ENCODE data around the gene FSTL1. TPM values are rescaled to one million over a fixed set of nuclear protein-coding genes. Genes with fewer than 3 reads are reported as not detected.

Gene FSTL1, protein sequence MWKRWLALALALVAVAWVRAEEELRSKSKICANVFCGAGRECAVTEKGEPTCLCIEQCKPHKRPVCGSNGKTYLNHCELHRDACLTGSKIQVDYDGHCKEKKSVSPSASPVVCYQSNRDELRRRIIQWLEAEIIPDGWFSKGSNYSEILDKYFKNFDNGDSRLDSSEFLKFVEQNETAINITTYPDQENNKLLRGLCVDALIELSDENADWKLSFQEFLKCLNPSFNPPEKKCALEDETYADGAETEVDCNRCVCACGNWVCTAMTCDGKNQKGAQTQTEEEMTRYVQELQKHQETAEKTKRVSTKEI
- total RNA-seq, result 162 and 170 TPM in 2 replicates

GRCh38 chr3:120450600-120451271 is at the start of gene FSTL1:
Gene FSTL1 (minus strand): TSS chr3:120450992. CDS start chr3:120450746, 246 bp downstream.

DNA sequence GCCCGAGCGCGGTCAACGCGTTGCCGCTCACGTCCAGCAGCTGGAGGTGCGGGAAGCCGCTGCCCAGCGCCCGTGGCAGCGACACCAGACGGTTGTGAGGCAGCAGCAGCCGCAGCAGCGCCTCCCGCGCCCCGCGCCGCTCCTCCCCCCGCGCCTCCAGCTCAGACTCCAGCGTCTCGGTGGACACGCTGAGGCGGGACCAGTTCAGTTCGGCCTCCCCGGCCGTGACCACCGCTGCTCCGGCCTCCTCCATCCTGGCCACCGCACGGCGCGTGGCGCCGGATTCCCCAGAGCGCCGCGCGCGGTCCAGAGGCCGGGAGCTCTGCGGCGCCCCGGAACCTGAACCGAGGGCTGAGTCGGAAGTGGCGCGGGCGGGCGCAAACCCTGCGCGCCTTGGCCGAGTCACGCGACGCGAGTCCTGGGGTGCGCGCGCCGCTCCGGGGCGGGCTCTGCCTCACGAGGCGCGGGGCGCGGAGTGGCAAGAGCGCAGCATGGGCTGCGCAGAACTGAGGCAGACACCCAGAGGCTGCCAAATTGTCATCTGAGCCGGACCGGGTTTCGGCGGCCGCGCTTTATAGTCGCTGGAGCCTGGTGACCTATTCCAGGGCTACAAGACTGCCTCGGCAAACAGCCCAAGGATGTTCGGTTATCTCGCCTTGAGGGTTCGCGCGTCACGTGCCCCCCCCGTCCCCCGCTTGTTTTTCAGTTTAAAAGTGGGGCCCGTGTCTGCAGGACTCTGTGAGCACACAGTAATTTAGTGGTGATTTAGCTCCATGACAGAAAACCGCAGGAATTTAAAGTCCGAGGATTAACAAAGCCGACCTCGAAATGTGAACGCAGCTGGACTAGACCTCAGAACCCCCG is 101.6 kb downstream of the FSTL1 start, which contains the start of gene LRRC58:
TSS of gene LRRC58 (minus strand) at position 364 of the 864 bp plus-strand sequence. CDS start at position 253, 111 bp downstream.

Other genes starting within 250 kb of the FSTL1 start
- gene GPR156, start 165.8 kb downstream of the FSTL1 start, total RNA-seq, result under 0.01 TPM in 2 replicates
- 11.1 and 13.0 TPM in 2 replicates for gene LRRC58, start 101.6 kb downstream of the FSTL1 start, total RNA-seq
- 22.9 and 24.8 TPM in 2 replicates for gene NDUFB4, start 145.3 kb upstream of the FSTL1 start, total RNA-seq
- 0.11 and 0.26 TPM in 2 replicates for gene HGD, start 231.2 kb upstream of the FSTL1 start, total RNA-seq